Measurements from ENCODE around the gene UTS2B.

Gene UTS2B

DNA sequence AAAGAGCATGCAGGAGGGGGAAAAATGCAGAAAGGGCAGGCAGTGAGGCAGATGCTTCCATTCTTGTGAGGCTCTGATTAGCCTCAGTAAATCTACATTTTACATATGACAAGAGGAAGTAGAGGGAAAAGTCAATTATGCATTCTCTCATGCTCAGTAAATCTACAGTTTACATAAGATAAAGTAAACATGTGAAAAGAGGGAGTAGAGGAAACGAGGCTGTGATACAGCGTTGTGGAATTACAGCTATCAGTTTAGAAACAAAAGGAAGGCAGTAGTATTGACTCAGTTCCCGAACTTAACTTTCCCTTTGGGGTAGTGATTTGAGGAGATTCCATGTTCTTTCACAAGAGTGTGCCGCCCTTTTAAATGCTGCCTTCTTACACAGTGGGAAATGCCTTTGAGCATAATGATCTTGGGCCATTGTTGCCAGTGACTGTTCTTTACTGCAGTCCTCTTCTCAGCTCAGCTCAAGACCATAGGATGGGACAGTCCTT, 92.0 kb downstream of the UTS2B start:
- H4K20me1 ChIP-seq (ENCODE audit: insufficient read depth, low read length, poor library complexity, severe bottlenecking) = no peaks in the 10 kb centered on the region
- no peaks in the 10 kb centered on the region for H3K27me3 ChIP-seq (ENCODE audit: insufficient read depth, low read length, poor library complexity, severe bottlenecking)
- TF ChIP-seq, protein P1, sequence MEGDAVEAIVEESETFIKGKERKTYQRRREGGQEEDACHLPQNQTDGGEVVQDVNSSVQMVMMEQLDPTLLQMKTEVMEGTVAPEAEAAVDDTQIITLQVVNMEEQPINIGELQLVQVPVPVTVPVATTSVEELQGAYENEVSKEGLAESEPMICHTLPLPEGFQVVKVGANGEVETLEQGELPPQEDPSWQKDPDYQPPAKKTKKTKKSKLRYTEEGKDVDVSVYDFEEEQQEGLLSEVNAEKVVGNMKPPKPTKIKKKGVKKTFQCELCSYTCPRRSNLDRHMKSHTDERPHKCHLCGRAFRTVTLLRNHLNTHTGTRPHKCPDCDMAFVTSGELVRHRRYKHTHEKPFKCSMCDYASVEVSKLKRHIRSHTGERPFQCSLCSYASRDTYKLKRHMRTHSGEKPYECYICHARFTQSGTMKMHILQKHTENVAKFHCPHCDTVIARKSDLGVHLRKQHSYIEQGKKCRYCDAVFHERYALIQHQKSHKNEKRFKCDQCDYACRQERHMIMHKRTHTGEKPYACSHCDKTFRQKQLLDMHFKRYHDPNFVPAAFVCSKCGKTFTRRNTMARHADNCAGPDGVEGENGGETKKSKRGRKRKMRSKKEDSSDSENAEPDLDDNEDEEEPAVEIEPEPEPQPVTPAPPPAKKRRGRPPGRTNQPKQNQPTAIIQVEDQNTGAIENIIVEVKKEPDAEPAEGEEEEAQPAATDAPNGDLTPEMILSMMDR (conservative IDR thresholded peaks at IDR 0.05; ENCODE audit: low read length) = no peak
- no peak for TF ChIP-seq EZH2phosphoT487 (IDR thresholded peaks at IDR 0.05; ENCODE audit: borderline replicate concordance)
- no peaks in the 10 kb centered on the region for H3K36me3 ChIP-seq (ENCODE audit: insufficient read depth, low read length)
- H3K4me3 ChIP-seq (ENCODE audit: low read length, poor library complexity, severe bottlenecking) = no peak overlapping the region
- no peak overlapping the region for H2AFZ ChIP-seq (ENCODE audit: low read length)
- no peaks in the 10 kb centered on the region for H3F3A ChIP-seq (ENCODE audit: low read depth)
- H3K4me2 ChIP-seq (ENCODE audit: low read depth, low read length, poor library complexity, severe bottlenecking) = no peak overlapping the region
- no peak overlapping the region for H3K9ac ChIP-seq (ENCODE audit: low read depth, low read length, poor library complexity, severe bottlenecking)
- no peaks in the 10 kb centered on the region for H3K9me3 ChIP-seq (ENCODE audit: insufficient read depth, low read depth, low read length)
- no peaks in the 10 kb centered on the region for H3K4me1 ChIP-seq (ENCODE audit: insufficient read depth, low read length, poor library complexity, severe bottlenecking)
- H3K9me2 ChIP-seq (replicated peaks; ENCODE audit: low read depth, low read length) = no peaks in the 10 kb centered on the region
- H3K79me2 ChIP-seq (ENCODE audit: insufficient read depth, low read length) = no peaks in the 10 kb centered on the region

DNA sequence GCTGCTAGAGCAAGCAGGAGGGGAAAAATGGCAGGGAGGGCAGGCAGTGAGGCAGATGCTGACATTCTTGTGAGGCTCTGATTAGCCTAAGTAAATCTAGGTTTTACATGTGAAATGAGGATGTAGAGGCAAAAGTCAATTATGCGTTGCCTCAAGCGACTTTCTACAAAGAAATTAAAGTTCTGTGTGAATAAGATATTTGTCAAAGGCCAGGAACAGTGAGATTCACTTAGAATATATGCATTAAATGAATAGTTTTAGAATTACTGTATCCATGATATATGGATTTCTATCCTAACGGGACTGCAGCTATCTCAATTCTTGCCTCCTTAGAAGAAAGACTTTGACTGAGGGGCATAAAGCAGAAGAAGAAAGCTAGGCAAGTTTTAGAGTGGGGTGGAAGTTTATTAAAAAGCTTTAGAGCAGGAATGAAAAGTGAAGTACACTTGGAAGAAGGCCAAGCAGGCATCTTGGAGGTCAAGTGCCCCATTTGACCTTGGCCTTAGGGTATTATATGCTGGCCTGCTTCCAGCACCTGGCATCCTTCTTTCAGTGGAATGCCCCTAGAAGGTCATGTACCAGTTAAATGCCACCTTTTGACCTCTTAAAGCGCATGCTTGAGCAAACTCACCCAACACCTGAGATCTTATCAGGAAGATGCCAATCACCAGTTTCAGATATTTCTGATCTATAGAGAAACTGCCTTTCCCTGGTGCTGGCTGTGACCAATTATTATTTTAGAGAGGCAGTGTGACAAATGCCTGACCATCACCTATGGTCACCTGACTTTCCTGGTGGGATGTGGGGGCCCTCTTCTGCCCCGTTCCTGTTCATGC, 93.1 kb downstream of the UTS2B start:
- Histone ChIP-seq H3K36me3 (ENCODE audit: insufficient read depth, low read length) (no peaks in the 10 kb centered on the region), H3K4me3 (ENCODE audit: low read length, poor library complexity, severe bottlenecking) (no peak overlapping the region), H2AFZ (ENCODE audit: low read length) (no peak overlapping the region), H3K79me2 (ENCODE audit: insufficient read depth, low read length) (no peaks in the 10 kb centered on the region), H3K9me2 (replicated peaks; ENCODE audit: low read depth, low read length) (no peaks in the 10 kb centered on the region), H3K9me3 (ENCODE audit: insufficient read depth, low read depth, low read length) (no peaks in the 10 kb centered on the region), H4K20me1 (ENCODE audit: insufficient read depth, low read length, poor library complexity, severe bottlenecking) (no peaks in the 10 kb centered on the region), H3F3A (ENCODE audit: low read depth) (no peaks in the 10 kb centered on the region), H3K27me3 (ENCODE audit: insufficient read depth, low read length, poor library complexity, severe bottlenecking) (no peaks in the 10 kb centered on the region), H3K4me1 (ENCODE audit: insufficient read depth, low read length, poor library complexity, severe bottlenecking) (no peaks in the 10 kb centered on the region), H3K9ac (ENCODE audit: low read depth, low read length, poor library complexity, severe bottlenecking) (no peak overlapping the region), H3K4me2 (ENCODE audit: low read depth, low read length, poor library complexity, severe bottlenecking) (no peak overlapping the region)
- TF ChIP-seq EZH2phosphoT487 (IDR thresholded peaks at IDR 0.05; ENCODE audit: borderline replicate concordance) = no peak
- TF ChIP-seq, protein P1 (conservative IDR thresholded peaks at IDR 0.05; ENCODE audit: low read length) = no peak

DNA sequence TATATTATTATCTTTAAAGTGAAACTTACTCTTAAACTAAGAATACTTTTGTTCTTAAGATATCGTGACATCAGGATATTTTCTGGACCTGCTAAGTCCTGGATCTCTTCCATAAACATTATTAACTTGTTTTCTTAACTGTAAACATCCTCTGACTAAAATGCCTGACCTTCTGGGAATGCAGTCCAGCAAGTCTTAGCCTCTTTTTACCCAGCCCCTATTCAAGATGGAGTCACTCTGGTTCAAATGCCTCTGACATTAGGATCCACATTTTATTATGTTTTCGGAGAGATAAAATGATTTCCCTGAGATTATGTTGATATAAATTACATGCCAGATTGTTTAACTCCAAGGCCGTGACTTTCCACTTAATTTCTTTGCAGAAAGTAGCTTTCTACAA, 93.7 kb downstream of the UTS2B start:
- Histone ChIP-seq H3K4me2 (ENCODE audit: low read depth, low read length, poor library complexity, severe bottlenecking) (no peak overlapping the region), H4K20me1 (ENCODE audit: insufficient read depth, low read length, poor library complexity, severe bottlenecking) (no peaks in the 10 kb centered on the region), H3K27me3 (ENCODE audit: insufficient read depth, low read length, poor library complexity, severe bottlenecking) (no peaks in the 10 kb centered on the region), H3K79me2 (ENCODE audit: insufficient read depth, low read length) (no peaks in the 10 kb centered on the region), H3F3A (ENCODE audit: low read depth) (no peaks in the 10 kb centered on the region), H3K9me3 (ENCODE audit: insufficient read depth, low read depth, low read length) (no peaks in the 10 kb centered on the region), H2AFZ (ENCODE audit: low read length) (no peak overlapping the region), H3K4me3 (ENCODE audit: low read length, poor library complexity, severe bottlenecking) (no peak overlapping the region), H3K4me1 (ENCODE audit: insufficient read depth, low read length, poor library complexity, severe bottlenecking) (no peaks in the 10 kb centered on the region), H3K9me2 (replicated peaks; ENCODE audit: low read depth, low read length) (no peaks in the 10 kb centered on the region), H3K9ac (ENCODE audit: low read depth, low read length, poor library complexity, severe bottlenecking) (no peak overlapping the region), H3K36me3 (ENCODE audit: insufficient read depth, low read length) (no peaks in the 10 kb centered on the region)
- no peak for TF ChIP-seq EZH2phosphoT487 (IDR thresholded peaks at IDR 0.05; ENCODE audit: borderline replicate concordance)
- TF ChIP-seq, protein P1 (conservative IDR thresholded peaks at IDR 0.05; ENCODE audit: low read length) = no peak

Data from Loucy (cell line).